ENCODE measurements around the gene THSD4.

The THSD4 gene

GRCh38 chr15:71565631-71566160, 450.4 kb downstream of the THSD4 start:
- no peak for DNase-seq

- DNase-seq = no peak
Measured at GRCh38 chr15:71566226-71566625, 451.0 kb downstream of the THSD4 start.

GRCh38 chr15:71567173-71567572, 451.9 kb downstream of the THSD4 start:
- DNase-seq = no peak

- DNase-seq = no peak
Measured at GRCh38 chr15:71568227-71568626, 453.0 kb downstream of the THSD4 start.

- no peak for DNase-seq
Measured at GRCh38 chr15:71570736-71571135, 455.5 kb downstream of the THSD4 start.

- no peak for DNase-seq
Measured at GRCh38 chr15:71571641-71572040, 456.4 kb downstream of the THSD4 start.

GRCh38 chr15:71572452-71573053, 457.3 kb downstream of the THSD4 start:
- no peak for DNase-seq

GRCh38 chr15:71573599-71573998, 458.3 kb downstream of the THSD4 start:
- DNase-seq = no peak

- peak; percentile 12 for DNase-seq
Measured at GRCh38 chr15:71575474-71576045, 460.3 kb downstream of the THSD4 start.

- no peak for DNase-seq
Measured at GRCh38 chr15:71577071-71577470, 461.8 kb downstream of the THSD4 start.

- no peak for DNase-seq
Measured at GRCh38 chr15:71581398-71581930, 466.2 kb downstream of the THSD4 start.

DNA sequence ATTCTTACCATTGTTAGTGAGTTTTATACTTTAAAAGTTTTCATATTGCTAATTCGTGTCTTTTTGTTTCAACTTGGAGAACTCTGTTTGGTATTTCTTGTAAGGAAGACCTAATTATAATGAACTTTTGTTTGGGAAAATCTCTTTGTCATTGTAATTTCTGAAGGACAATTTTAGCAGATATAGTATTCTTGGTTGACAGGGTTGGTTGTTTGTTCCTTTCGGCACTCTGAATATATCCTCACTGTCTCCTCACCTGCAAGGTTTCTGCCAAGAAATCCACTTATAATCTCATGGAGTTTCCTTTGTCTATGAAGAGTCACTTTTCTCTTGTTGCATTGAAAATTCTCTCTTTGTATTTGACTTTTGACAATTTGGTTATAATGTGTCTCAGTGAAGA, 469.9 kb downstream of the THSD4 start:
- DNase-seq = no peak

GRCh38 chr15:71586463-71586862, 471.2 kb downstream of the THSD4 start:
- no peak for DNase-seq

DNA sequence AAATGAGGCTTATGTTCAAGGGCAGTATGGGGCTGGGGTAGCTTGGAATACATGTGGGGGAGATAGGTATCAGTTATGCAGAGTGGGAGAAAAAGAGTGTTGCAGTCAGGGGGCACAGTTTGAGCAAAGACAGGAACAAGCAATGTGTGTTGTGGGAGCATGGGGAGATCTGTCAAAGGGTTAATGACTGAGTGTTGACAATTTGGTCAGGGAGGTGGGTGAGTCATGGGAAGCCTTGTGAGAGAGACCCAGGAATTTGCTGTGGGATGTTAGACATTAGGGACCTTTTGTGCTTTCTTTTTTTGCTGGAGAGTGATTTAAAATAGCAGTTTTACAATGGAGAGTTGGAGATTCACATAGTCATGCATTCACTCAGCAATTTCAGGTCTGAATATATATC, 473.5 kb downstream of the THSD4 start:
- no peak for DNase-seq

DNA sequence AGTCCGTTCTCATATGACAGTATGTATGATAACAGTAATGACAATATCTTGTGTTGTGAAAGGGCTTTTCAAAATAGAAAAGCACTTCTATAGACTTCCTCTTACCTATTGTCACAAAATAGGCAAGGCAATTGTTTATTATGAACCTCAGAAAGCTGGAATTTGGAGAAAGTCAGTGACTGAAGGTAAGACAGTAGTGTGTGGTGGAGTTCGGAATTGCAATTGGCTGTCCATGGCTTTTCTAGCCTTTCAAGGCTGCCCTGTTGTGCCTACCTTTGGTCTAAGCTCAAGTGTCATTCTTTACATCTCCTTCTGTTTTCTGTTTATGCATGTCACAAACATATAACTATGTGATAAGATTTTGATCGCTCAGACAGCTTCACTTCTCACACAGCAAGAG, 475.8 kb downstream of the THSD4 start:
- DNase-seq = no peak

DNA sequence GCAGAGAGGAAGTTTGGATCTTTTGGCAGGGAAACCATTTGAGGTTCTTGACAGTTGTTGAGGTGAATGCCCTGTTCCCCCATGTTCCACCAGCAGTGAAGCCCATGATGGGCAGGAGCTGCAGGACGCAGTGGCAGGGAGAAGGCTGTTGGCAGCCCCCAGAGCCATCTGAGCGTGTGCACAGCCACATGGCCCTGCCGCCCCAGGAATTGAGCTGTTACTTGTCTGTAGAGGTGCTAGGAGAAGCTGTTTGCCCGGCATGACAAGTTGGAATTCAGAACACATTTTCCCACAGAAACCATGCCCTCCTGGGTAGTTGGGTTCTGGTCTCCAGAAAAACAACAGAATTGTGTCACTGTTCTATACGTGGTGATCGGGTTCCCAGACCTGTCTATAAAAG, 476.9 kb downstream of the THSD4 start:
- DNase-seq = no peak

DNA sequence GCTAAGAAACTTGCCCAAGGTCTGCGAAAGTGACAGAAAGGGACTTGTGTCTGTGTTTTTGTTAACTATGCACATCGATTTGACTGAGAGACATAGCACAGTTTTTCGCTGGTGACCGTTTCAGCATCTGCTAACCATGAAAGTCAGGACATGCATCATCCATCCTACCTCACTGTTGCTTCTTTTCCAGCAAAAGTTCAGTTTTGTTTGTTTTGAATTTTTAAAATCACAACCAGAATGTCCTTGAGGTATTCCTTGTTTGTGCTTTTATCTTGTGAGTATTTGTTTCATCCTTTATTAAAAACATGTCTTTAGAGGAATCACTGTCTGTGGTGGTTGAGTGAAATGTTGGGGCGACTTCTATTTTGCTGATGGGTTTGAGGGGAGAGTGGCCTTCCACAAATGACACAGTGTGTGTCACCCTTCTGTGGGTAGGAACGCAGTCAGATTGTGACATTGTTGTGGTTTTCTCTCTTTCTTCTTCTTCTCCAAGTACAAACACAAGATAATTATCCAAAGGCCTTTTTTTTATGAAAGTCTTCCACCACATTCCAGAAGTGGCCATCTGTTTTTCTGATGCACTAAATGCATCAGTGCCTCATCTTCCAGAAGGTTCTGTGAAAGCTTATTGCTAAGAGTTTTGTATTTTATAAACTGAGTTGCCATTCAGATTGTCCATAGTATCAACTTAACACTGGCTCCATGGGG, 480.7 kb downstream of the THSD4 start:
- DNase-seq = no peak

DNA sequence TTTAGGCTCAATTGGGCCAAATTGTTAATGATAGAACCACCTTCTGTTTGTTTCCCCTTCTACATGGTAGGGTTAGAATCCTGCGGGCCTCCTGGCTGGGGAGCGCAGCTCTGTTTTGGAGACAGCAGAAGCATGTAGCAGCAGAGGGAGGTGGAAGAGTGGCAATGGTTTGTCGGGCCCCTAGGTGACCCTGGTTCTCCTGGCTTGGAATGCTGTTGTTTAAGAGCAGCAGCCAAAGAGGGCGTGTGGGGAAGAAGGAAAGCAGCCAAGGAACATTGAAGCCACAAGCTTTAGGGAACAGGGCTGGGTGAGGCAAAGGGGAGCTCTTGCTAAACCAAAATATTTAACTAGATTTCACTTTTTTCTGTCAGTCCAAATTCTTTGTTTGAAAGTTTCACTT, 481.4 kb downstream of the THSD4 start:
- DNase-seq = no peak

GRCh38 chr15:71597126-71597525, 481.9 kb downstream of the THSD4 start:
- no peak for DNase-seq

- no peak for DNase-seq
Measured at GRCh38 chr15:71597637-71598036, 482.4 kb downstream of the THSD4 start.

- DNase-seq = no peak
Measured at GRCh38 chr15:71598741-71599140, 483.5 kb downstream of the THSD4 start.

DNA sequence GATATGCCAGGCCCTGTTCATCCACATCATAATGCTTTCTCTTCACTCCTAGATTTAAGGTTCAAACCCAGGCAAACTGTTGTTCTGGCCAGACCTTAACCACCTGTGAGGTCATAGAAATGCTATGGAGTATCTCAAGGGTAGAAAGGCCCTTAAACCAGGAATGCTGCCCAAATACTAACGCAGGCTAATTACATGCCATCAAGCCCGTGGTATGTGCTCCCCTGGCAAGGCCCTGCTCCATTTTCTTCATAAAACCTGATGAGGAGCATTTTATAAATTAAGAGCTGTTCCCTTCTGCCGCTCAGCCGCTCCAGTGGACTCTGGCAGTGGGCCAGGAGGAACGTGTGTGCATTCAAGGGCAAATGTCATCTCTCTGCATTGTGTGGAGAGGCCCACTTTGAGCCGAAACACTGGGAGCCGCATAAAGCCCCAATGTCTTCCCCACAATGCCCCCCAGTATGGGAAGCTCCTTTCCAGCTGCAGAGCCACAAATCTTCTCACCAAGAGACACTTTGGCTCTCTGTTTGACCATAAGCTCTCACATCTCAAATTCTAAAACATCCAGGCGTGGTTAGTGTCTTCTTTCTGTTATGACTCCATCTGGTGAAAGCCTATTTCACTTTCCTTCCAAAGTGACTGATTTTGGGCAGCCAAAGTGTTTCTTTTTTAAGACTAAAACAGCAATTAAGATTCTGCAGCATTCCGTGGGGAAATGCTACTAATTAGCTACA, 484.3 kb downstream of the THSD4 start:
- DNase-seq = no peak

GRCh38 chr15:71600237-71600636, 485.0 kb downstream of the THSD4 start:
- DNase-seq = no peak
